Measurements from ENCODE around the gene TOMM5. TPM values are rescaled to one million over a fixed set of nuclear protein-coding genes. Genes with fewer than 3 reads are reported as not detected.

Gene TOMM5
- total RNA-seq, 1 donor = 49.0 TPM

Other genes starting within 250 kb of the TOMM5 start
- gene GRHPR, start 169.9 kb downstream of the TOMM5 start, total RNA-seq = 184 TPM
- 21.3 TPM for gene ZBTB5, start 127.1 kb downstream of the TOMM5 start, total RNA-seq
- 23.4 TPM for gene POLR1E, start 106.6 kb downstream of the TOMM5 start, total RNA-seq
- 4.6 TPM for gene FBXO10, start 16.2 kb downstream of the TOMM5 start, total RNA-seq
- gene FRMPD1, start 58.4 kb upstream of the TOMM5 start, total RNA-seq = under 0.01 TPM
- 3.2 TPM for gene TRMT10B, start 161.2 kb upstream of the TOMM5 start, total RNA-seq
- 46.9 TPM for gene EXOSC3, start 192.5 kb upstream of the TOMM5 start, total RNA-seq
- 14.3 TPM for gene DCAF10, start 208.2 kb upstream of the TOMM5 start, total RNA-seq